GM12872 (cell line): ENCODE data around the gene LRRC43.

Experiments
- TF ChIP-seq, protein P1 (sequence below): IDR thresholded peaks from 3 replicates; pipeline ENCODE4 v1.5.1; 2011; ENCODE audit warnings: low read depth, mild to moderate bottlenecking, low read length, moderate library complexity; ENCODE audit not compliant: insufficient read depth

The LRRC43 gene

DNA sequence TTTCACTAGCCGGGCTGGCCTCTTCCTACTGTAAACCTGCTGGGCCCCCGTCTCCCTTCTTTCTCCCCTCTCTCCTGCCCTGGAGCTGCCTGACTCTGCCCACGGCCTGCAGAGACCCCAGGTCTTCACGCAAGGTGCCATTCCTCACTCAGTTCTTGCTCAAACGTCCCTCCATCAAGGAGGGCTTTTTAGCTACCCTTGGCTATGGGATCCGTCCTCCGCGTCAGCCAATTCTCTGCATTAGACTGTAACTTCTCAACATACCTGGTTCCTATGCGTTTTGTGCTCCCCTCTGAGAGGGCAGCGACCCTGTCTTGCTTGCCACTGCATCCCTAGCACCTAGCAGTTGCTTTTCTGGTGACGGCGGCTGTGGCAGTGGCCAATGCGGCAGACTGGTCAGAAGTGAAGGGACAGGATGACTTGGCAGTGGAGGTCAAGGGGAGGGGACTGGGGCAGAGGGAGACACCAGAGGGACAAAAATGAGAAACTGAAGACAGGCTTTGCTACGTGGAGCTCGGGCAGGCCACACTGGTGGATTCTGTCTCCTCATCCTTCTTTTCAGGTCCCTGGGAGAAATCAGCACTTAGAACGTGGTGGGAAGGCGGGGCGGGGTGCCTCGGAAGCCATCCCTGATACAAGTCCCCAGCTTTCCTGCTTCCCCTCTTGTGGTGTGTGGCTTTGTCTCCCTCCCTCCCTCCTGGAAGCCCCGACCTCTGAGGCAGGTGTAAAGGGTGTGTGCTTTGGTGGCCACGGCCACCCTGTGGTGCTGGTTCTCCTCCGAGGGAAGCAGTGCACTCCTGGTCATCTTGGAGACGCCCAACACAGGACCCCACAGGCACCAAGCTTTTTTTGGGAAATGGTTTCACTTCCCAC is 22.4 kb downstream of the LRRC43 start:
- TF ChIP-seq, protein P1, sequence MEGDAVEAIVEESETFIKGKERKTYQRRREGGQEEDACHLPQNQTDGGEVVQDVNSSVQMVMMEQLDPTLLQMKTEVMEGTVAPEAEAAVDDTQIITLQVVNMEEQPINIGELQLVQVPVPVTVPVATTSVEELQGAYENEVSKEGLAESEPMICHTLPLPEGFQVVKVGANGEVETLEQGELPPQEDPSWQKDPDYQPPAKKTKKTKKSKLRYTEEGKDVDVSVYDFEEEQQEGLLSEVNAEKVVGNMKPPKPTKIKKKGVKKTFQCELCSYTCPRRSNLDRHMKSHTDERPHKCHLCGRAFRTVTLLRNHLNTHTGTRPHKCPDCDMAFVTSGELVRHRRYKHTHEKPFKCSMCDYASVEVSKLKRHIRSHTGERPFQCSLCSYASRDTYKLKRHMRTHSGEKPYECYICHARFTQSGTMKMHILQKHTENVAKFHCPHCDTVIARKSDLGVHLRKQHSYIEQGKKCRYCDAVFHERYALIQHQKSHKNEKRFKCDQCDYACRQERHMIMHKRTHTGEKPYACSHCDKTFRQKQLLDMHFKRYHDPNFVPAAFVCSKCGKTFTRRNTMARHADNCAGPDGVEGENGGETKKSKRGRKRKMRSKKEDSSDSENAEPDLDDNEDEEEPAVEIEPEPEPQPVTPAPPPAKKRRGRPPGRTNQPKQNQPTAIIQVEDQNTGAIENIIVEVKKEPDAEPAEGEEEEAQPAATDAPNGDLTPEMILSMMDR, result no peak

DNA sequence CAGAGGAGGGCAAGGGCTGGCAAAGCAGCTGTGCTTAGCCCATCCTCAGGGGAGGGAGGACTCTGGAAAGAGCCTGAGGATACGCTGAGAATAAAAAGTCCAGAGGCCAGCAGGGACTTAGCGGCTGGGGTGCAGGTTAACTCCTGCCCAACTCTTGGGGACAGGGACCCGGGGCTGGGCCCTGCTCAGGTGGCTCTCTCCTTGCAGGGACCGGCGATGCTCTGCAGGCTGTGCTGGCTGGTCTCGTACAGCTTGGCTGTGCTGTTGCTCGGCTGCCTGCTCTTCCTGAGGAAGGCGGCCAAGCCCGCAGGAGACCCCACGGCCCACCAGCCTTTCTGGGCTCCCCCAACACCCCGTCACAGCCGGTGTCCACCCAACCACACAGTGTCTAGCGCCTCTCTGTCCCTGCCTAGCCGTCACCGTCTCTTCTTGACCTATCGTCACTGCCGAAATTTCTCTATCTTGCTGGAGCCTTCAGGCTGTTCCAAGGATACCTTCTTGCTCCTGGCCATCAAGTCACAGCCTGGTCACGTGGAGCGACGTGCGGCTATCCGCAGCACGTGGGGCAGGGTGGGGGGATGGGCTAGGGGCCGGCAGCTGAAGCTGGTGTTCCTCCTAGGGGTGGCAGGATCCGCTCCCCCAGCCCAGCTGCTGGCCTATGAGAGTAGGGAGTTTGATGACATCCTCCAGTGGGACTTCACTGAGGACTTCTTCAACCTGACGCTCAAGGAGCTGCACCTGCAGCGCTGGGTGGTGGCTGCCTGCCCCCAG is 23.4 kb downstream of the LRRC43 start:
- TF ChIP-seq, protein P1, result no peak

DNA sequence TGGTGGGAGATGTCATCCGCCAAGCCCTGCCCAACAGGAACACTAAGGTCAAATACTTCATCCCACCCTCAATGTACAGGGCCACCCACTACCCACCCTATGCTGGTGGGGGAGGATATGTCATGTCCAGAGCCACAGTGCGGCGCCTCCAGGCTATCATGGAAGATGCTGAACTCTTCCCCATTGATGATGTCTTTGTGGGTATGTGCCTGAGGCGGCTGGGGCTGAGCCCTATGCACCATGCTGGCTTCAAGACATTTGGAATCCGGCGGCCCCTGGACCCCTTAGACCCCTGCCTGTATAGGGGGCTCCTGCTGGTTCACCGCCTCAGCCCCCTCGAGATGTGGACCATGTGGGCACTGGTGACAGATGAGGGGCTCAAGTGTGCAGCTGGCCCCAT is 24.1 kb downstream of the LRRC43 start:
- TF ChIP-seq, protein P1, result no peak

DNA sequence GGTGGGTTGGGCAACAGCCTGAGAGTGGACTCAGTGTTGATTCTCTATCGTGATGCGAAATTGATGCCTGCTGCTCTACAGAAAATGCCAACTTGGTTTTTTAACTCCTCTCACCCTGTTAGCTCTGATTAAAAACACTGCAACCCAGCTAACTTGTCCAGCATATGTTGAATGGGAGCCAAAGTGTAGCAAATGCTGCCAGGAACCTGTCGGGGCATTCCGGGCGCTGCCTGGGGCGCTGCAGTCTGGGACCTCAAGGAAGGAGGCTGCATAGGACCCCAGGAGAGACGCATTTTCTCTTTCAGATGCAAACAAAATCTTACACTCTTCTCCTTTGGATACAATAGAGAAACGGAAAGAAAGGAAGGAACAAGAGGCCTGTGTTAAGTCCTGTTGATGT is 24.5 kb downstream of the LRRC43 start:
- TF ChIP-seq, protein P1, result no peak

DNA sequence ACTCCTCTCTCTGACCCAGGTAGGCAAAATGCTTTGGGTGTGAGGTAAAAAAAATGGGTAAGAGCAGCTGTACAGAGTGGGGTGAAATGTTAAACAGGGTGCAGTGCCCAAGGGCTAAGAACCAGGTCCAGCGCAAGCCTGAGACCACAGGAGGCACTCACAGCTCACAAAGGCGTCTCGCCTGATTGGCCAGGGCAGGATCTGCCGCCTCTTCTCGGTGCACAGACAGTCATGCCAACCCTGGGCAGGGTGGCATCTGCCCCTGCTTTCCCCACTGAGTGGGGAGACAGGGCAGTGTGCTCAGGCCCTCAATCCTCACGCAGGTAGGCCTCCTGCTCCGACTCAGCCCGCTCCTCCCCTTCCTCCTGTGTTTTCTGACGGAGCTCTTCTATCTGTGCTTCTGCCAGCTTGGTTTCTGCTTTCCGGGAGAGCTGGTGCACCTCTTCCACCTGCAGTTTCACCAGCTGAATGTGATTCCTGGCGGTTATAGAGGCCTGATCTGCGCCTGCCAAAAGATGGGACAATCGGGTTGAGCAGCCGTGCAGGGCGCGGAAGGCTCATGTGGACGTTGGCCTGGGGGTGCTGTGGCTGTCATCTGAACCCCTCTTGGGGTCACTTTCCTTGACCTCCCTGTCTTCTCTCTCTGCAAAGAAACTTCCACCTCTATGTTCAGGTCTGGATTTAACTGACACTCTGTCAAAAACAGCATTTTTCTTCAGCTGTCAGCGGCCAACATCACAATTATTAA is 25.3 kb downstream of the LRRC43 start:
- TF ChIP-seq, protein P1, result no peak

DNA sequence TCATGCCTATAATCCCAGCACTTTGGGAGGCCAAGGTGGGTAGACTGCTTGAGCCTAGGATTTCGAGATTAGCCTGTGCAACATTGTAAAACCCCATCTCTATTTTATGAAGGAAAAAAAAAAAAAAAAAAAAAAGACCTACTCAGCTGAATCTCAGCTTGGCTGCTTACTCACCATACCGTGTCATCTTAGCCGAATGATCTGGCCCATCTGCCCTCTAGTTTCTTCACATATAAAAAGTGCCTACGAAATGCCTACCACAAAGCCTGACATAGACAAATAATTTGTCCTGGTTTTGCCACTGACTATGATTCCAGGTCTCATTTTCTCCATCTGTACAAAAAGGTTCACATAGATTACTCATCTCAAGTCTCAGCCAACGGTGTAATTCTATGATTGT is 32.8 kb downstream of the LRRC43 start:
- TF ChIP-seq, protein P1, result no peak

DNA sequence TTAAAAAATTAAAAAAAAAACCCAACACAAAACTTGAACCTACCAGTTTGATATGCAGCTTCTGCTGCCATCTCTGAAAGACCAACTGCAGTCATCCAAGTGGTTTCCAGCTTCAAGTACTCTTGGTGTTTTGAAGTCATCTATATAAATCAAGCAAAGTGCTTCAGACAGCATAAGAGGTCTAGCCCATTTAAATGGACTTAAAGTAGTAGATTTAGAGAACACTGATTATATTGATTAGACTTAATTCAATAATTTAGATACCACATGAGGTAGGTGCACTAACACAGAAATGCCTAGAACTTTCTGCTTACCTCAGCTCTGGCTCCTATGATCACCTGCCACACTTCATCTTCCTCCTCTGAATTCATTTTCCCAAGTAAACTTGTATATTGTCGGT is 33.5 kb downstream of the LRRC43 start:
- TF ChIP-seq, protein P1, result no peak
